Osteoblast (primary cell): ENCODE measurements around the gene GAD2. TPM values are rescaled to one million over a fixed set of nuclear protein-coding genes. Genes with fewer than 3 reads are reported as not detected.
"Not testable (repeated sequence)": the region's sequence is repeated elsewhere in the genome, so short reads cannot be mapped to it uniquely, and the experiment has no call there.

Source experiments
- DNase-seq: peaks from one replicate; pipeline ENCODE4 v3.0.0; 2011; ENCODE audit warnings: low spot score, mixed read lengths; ENCODE audit not compliant: insufficient read length; ENCODE audit errors: missing footprints
- H2AFZ ChIP-seq: 2 replicates; pipeline ENCODE4 v1.6.0; 2011; ENCODE audit warnings: mild to moderate bottlenecking, low read length
- H3K27ac ChIP-seq: 2 replicates; pipeline ENCODE4 v1.5.1; 2011; ENCODE audit warnings: mild to moderate bottlenecking, low read depth, low read length, moderate library complexity
- H3K27me3 ChIP-seq: 2 replicates; pipeline ENCODE4 v1.6.0; 2012; ENCODE audit warnings: mild to moderate bottlenecking, control low read depth, inconsistent platforms, low read length, moderate library complexity; ENCODE audit not compliant: insufficient read depth
- H3K36me3 ChIP-seq: 2 replicates; pipeline ENCODE4 v1.5.1; 2011; ENCODE audit warnings: mild to moderate bottlenecking, low read length, control low read depth, moderate library complexity; ENCODE audit not compliant: insufficient read depth
- H3K4me1 ChIP-seq: 2 replicates; pipeline ENCODE4 v1.5.1; 2011; ENCODE audit warnings: mild to moderate bottlenecking, low read length, control low read depth, moderate library complexity; ENCODE audit not compliant: insufficient read depth
- H3K4me2 ChIP-seq: 2 replicates; pipeline ENCODE4 v1.6.0; 2011; ENCODE audit warnings: mild to moderate bottlenecking, low read length; ENCODE audit not compliant: insufficient read depth
- H3K4me3 ChIP-seq: fragments of 200-600 bp; sonication (generic); 3 replicates; pipeline ENCODE4 v1.5.1; 2012; ENCODE audit warnings: mild to moderate bottlenecking, low read length, inconsistent platforms; ENCODE audit not compliant: insufficient read depth
- H3K79me2 ChIP-seq: 2 replicates; pipeline ENCODE4 v1.6.0; 2012; ENCODE audit warnings: mild to moderate bottlenecking, low read length, control low read depth, inconsistent platforms; ENCODE audit not compliant: insufficient read depth
- H3K9me3 ChIP-seq: 2 replicates; pipeline ENCODE4 v1.5.1; 2011; ENCODE audit warnings: low read depth, low read length, control low read depth
- H4K20me1 ChIP-seq: 2 replicates; pipeline ENCODE4 v1.6.0; 2012; ENCODE audit warnings: mild to moderate bottlenecking, low read length, control low read depth; ENCODE audit not compliant: insufficient read depth
- total RNA-seq: library from RNA; depleted of rRNA; stranded (reverse); fragments of >200 nt; gene quantifications from 2 replicates; pipeline ENCODE4 v1.2.3, GENCODE V29; 2012
- TF ChIP-seq, protein P1 (sequence below): IDR thresholded peaks from 2 replicates; pipeline ENCODE4 v1.5.1; 2011; ENCODE audit warnings: mild to moderate bottlenecking, low read depth, low read length, moderate library complexity; ENCODE audit errors: extremely low read depth

GAD2 gene
- total RNA-seq, 1 donor: not detected

DNA sequence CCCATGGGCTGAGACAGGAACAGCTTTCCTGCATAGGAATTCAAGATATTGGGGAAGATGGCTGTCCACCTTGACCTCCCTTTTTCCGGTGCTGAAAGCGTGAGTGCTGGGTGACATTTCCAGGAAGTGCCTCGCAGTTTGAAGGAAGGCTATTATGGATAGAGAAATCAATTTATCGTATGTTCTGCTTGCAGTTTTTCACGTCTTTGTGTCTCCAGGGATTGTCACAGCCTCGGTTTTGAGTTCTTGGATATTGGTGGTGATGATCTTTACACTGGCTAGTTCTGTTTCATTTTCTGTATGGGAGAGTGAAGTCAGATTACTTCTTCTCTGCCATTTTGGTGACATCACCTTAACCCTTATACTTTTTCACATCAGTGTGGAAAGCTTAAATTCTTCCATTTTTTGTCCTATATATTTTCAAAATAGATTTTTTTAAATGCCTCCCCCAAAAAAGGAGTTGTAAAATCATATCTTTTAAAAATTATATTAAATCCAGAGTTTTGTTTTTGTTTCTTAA lies 119.1 kb downstream of the GAD2 start:
- H2AFZ ChIP-seq: no peak overlapping the region
- DNase-seq: no peak
- no peaks in the 10 kb centered on the region for H3K9me3 ChIP-seq
- peak overlapping the region; percentile 31 for H3K4me3 ChIP-seq
- no peak overlapping the region for H3K27ac ChIP-seq
- H3K4me1 ChIP-seq: no peaks in the 10 kb centered on the region
- H3K36me3 ChIP-seq: no peaks in the 10 kb centered on the region
- no peaks in the 10 kb centered on the region for H3K79me2 ChIP-seq
- H3K4me2 ChIP-seq: peak overlapping the region; percentile 55
- H3K27me3 ChIP-seq: no peaks in the 10 kb centered on the region
- H4K20me1 ChIP-seq: no peaks in the 10 kb centered on the region
- TF ChIP-seq, protein P1, sequence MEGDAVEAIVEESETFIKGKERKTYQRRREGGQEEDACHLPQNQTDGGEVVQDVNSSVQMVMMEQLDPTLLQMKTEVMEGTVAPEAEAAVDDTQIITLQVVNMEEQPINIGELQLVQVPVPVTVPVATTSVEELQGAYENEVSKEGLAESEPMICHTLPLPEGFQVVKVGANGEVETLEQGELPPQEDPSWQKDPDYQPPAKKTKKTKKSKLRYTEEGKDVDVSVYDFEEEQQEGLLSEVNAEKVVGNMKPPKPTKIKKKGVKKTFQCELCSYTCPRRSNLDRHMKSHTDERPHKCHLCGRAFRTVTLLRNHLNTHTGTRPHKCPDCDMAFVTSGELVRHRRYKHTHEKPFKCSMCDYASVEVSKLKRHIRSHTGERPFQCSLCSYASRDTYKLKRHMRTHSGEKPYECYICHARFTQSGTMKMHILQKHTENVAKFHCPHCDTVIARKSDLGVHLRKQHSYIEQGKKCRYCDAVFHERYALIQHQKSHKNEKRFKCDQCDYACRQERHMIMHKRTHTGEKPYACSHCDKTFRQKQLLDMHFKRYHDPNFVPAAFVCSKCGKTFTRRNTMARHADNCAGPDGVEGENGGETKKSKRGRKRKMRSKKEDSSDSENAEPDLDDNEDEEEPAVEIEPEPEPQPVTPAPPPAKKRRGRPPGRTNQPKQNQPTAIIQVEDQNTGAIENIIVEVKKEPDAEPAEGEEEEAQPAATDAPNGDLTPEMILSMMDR: no peak

DNA sequence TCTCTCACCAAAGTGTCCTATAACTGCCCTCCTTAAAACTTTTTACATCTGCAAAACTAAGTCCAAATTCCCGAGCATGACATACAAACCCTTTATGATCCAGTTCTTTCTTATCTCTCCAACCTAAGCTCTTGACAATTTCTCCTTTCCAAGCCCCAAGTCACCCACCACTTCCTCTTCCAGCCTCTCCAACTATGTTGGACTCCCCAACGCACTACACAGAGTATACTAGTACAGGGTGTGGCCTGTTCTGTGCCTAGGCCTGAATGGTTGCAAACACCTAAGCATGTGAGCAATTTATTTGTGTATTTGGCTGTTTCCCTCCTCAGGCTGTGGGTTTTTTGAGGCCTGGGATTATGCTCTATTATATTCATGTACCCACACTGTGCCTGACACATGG lies 120.4 kb downstream of the GAD2 start:
- DNase-seq: no peak
- no peaks in the 10 kb centered on the region for H3K79me2 ChIP-seq
- no peak overlapping the region for H3K4me2 ChIP-seq
- TF ChIP-seq, protein P1: no peak
- no peaks in the 10 kb centered on the region for H4K20me1 ChIP-seq
- no peaks in the 10 kb centered on the region for H3K36me3 ChIP-seq
- H2AFZ ChIP-seq: no peak overlapping the region
- H3K9me3 ChIP-seq: no peaks in the 10 kb centered on the region
- H3K27me3 ChIP-seq: no peaks in the 10 kb centered on the region
- H3K27ac ChIP-seq: no peak overlapping the region
- no peak overlapping the region for H3K4me3 ChIP-seq
- no peaks in the 10 kb centered on the region for H3K4me1 ChIP-seq

DNA sequence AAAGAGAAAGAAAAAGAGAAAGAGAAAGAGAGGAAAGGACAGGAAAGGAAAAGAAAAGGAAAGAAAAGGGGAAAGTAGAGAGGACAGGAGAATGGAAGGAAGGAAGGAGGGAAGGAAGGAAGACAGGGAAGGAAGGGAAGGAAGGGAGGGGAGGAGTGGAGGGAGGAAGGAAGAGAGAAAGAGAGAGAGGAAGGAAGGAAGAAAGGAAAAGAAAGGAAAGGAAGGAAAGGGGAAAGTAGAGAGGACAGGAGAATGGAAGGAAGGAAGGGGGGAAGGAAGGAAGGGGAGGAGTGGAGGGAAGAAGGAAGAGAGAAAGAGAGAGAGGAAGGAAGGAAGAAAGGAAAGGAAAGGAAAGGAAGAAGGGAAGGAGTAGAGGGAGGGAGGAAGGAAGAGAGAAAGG lies 125.1 kb downstream of the GAD2 start:
- no peaks in the 10 kb centered on the region for H3K27me3 ChIP-seq
- TF ChIP-seq, protein P1: no peak
- H3K9me3 ChIP-seq: no peaks in the 10 kb centered on the region
- H3K4me2 ChIP-seq: no peak overlapping the region
- H3K4me1 ChIP-seq: no peaks in the 10 kb centered on the region
- H3K36me3 ChIP-seq: no peaks in the 10 kb centered on the region
- H4K20me1 ChIP-seq: no peaks in the 10 kb centered on the region
- DNase-seq: no peak
- H3K79me2 ChIP-seq: no peaks in the 10 kb centered on the region
- H2AFZ ChIP-seq: no peak overlapping the region
- no peak overlapping the region for H3K27ac ChIP-seq
- H3K4me3 ChIP-seq: no peak overlapping the region

DNA sequence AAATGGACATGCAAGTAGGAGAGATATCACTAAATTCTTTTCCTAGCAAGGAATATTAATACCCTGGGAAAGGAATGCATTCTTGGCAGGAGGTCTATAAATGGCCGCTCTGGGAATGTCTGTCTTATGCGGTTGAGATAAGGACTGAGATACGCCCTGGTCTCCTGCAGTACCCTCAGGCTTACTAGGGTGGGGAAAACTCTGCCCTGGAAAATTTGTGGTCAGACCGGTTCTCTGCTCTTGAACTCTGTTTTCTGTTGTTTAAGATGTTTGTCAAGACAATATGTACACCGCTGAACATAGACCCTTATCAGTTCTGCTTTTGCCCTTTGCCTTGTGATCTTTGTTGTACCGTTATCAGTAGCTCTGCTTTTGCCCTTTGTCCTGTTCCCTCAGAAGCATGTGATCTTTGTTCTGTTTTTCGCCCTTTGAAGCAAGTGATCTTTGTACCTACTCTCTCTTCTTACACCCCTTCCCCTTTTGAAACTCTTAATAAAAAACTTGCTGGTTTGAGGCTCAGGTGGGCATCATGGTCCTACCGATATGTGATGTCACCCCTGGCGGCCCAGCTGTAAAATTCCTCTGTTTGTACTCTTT lies 132.3 kb downstream of the GAD2 start:
- H3K4me2 ChIP-seq, H4K20me1 ChIP-seq, H3K27me3 ChIP-seq, H2AFZ ChIP-seq, DNase-seq, H3K4me3 ChIP-seq, H3K9me3 ChIP-seq, H3K4me1 ChIP-seq, H3K79me2 ChIP-seq, H3K27ac ChIP-seq, H3K36me3 ChIP-seq: not testable (repeated sequence)

Other genes starting within 250 kb of the GAD2 start
- gene APBB1IP, start 221.6 kb downstream of the GAD2 start, total RNA-seq: 14.8 and 29.8 TPM in 2 replicates